CD4-positive, alpha-beta T cell (primary cell): ENCODE results near the gene IL10RB. TPM values are rescaled to one million over a fixed set of nuclear protein-coding genes. Genes with fewer than 3 reads are reported as not detected.

ENCODE experiments used
- ATAC-seq: fragments of 200-7000 bp; cut with Tn5 transposase; one replicate; pipeline ENCODE4 v1.10.0; 2022; ENCODE audit warnings: mild to moderate bottlenecking; ENCODE audit not compliant: poor library complexity
- CTCF ChIA-PET: fragments of 350-600 bp; sonication (Branson Sonifier 250); formaldehyde crosslinking; loops from one replicate; lab custom pipeline; 2021; ENCODE audit warnings: antibody characterized with exemption, inconsistent platforms; lab: Charles Lee
- POLR2A ChIA-PET: fragments of 350-600 bp; sonication (Branson Sonifier 250); formaldehyde crosslinking; loops from one replicate; lab custom pipeline; 2021; ENCODE audit warnings: antibody characterized with exemption, inconsistent platforms; lab: Charles Lee
- DNase-seq, 14 experiments: peaks; one replicate each; pipeline ENCODE4 v3.0.0-alpha.2; 2013 to 2020; ENCODE audit warnings: mixed read lengths in 2 of 14
- H3K27ac ChIP-seq, 2 donors: one replicate each; pipeline versions ENCODE4 v1.5.1 to v1.7.0; 2013; ENCODE audit warnings: low read length in 2 of 2, low read depth in 1 of 2, mild to moderate bottlenecking in 1 of 2
- H3K27me3 ChIP-seq, 2 experiments: 1 replicate in 1 of 2; 2 replicates in 1 of 2; pipeline versions ENCODE4 v1.6.1 to v1.7.0; 2013; ENCODE audit warnings: low read length in 2 of 2, control low read depth in 1 of 2, mild to moderate bottlenecking in 1 of 2, moderate library complexity in 1 of 2; ENCODE audit not compliant: insufficient read depth in 2 of 2, control insufficient read depth in 1 of 2
- H3K36me3 ChIP-seq: one replicate; pipeline ENCODE4 v1.6.1; 2013; ENCODE audit warnings: low read length, control low read depth; ENCODE audit not compliant: insufficient read depth
- H3K4me1 ChIP-seq: one replicate; pipeline ENCODE4 v1.6.1; 2013; ENCODE audit warnings: low read length, control low read depth; ENCODE audit not compliant: insufficient read depth
- H3K4me3 ChIP-seq: one replicate; pipeline ENCODE4 v1.5.1; 2013; ENCODE audit warnings: mild to moderate bottlenecking, low read length, moderate library complexity
- H3K9me3 ChIP-seq, 2 experiments: 1 replicate in 1 of 2; 2 replicates in 1 of 2; pipeline versions ENCODE4 v1.6.1 to v1.7.0; 2013; ENCODE audit warnings: low read length in 2 of 2, mild to moderate bottlenecking in 2 of 2, control low read depth in 1 of 2, moderate library complexity in 1 of 2; ENCODE audit not compliant: control insufficient read depth in 1 of 2, insufficient read depth in 1 of 2
- H3K27ac Mint-ChIP-seq: one replicate; pipeline ENCODE4 v1.8.0; 2020; ENCODE audit warnings: mixed read lengths
- H3K27me3 Mint-ChIP-seq: one replicate; pipeline ENCODE4 v1.8.0; 2021; ENCODE audit warnings: mixed read lengths
- H3K36me3 Mint-ChIP-seq: one replicate; pipeline ENCODE4 v1.8.0; 2021; ENCODE audit warnings: low read depth, mixed read lengths
- H3K4me1 Mint-ChIP-seq: one replicate; pipeline ENCODE4 v1.8.0; 2021; ENCODE audit warnings: low read depth, mixed read lengths
- H3K4me3 Mint-ChIP-seq: one replicate; pipeline ENCODE4 v1.8.0; 2020; ENCODE audit warnings: mild to moderate bottlenecking, mixed read lengths
- H3K9me3 Mint-ChIP-seq: one replicate; pipeline ENCODE4 v1.8.0; 2020; ENCODE audit warnings: mixed read lengths
- CTCF ChIP-seq: fragments of 200-600 bp; IDR thresholded peaks from one replicate; pipeline ENCODE4 v1.8.0; 2022; ENCODE audit warnings: antibody characterized with exemption, mild to moderate bottlenecking
- intact Hi-C, 2 experiments: fragments of 100-400 bp; cut with DNase I in 1 of 2; cut with micrococcal nuclease in 1 of 2; formaldehyde crosslinking; loops; one replicate each; pipeline versions ENCODE4 v1.15.1 to v1.9.0; 2023 to 2025; cut with DNase I, micrococcal nuclease
- total RNA-seq, 174 experiments: library from RNA in 2 of 174; stranded (reverse) in 2 of 174; gene quantifications; one replicate each; pipeline ENCODE4 v1.2.3 and lab custom pipeline; 2021 to 2026

Gene IL10RB
- total RNA-seq, 2 experiments from 2014 or later = 7.2 to 9.2 TPM

GRCh38 chr21:33259995-33260394 is 6.2 kb upstream of the IL10RB start:
- H3K27ac ChIP-seq = no peak overlapping the region
- H3K4me1 Mint-ChIP-seq = peaks cover 57% of the 10 kb centered on the region
- H3K4me1 ChIP-seq = peaks cover 37% of the 10 kb centered on the region

GRCh38 chr21:33261635-33262034 is 4.5 kb upstream of the IL10RB start:
- DNase-seq = peak in 4 of 14 experiments; percentile 25 to 68 (median 37)
- ATAC-seq = no peak
- Histone ChIP-seq H3K27me3 (no peaks in the 10 kb centered on the region), H3K4me1 (peaks cover 46% of the 10 kb centered on the region), H3K9me3 (peaks cover 4 to 17% of the 10 kb centered on the region in 2 experiments), H3K36me3 (peaks cover 42% of the 10 kb centered on the region), H3K4me3 (no peak overlapping the region), H3K27ac (peak overlapping the region in 1 of 2 donors; percentile 27)
- Mint-ChIP-seq H3K27ac (peak overlapping the region; percentile 51), H3K36me3 (peaks cover 75% of the 10 kb centered on the region), H3K9me3 (peaks cover 2% of the 10 kb centered on the region), H3K4me3 (peak overlapping the region; percentile 30), H3K27me3 (no peaks in the 10 kb centered on the region), H3K4me1 (peaks cover 59% of the 10 kb centered on the region)
- ChIA-PET POLR2A (interaction anchor here (0.6 to 3.9 kb wide), 3 partner anchors 20 to 99 kb away, joined by 3 to 12 read pairs (median 5); partner anchors contain the start of gene IFNAR1), CTCF (interaction anchor here (0.9 to 2.3 kb wide), 4 partner anchors 21 to 65 kb away, joined by 3 to 6 read pairs (median 5); partner anchors contain the start of gene IFNAR1)
- intact Hi-C loops = loop anchor here (5.0 to 10.0 kb wide), 2 partner anchors 54 to 183 kb away; no protein-coding TSS in a partner anchor
- TF ChIP-seq CTCF = no peak

More at GRCh38 chr21:33259995-33260394, 6.2 kb upstream of the IL10RB start:
- TF ChIP-seq CTCF = no peak
- Mint-ChIP-seq H3K9me3 (peaks cover 2% of the 10 kb centered on the region), H3K27ac (peak overlapping the region; percentile 66), H3K36me3 (peaks cover 82% of the 10 kb centered on the region), H3K27me3 (no peaks in the 10 kb centered on the region), H3K4me3 (peak overlapping the region; percentile 35)
- no peak for ATAC-seq
- CTCF ChIA-PET = no interaction called here
- intact Hi-C loops = loop anchor here (5.0 to 10.0 kb wide), 2 partner anchors 53 to 185 kb away; no protein-coding TSS in a partner anchor
- no peaks in the 10 kb centered on the region for H3K27me3 ChIP-seq
- POLR2A ChIA-PET = interaction anchor here (0.8 to 3.9 kb wide), 4 partner anchors 14 to 102 kb away, joined by 3 to 12 read pairs (median 4); partner anchors contain the start of gene IFNAR1
- peaks cover 4 to 17% of the 10 kb centered on the region in 2 experiments for H3K9me3 ChIP-seq
- peaks cover 58% of the 10 kb centered on the region for H3K36me3 ChIP-seq
- peak in 1 of 14 experiments; percentile 27 for DNase-seq
- H3K4me3 ChIP-seq = no peak overlapping the region

- ChIA-PET POLR2A (interaction anchor here (0.8 to 3.9 kb wide), 2 partner anchors 62 to 77 kb away, joined by 3 to 12 read pairs; partner anchors contain the start of gene IFNAR1), CTCF (no interaction called here)
- ATAC-seq (no peak), DNase-seq (no peak)
- H3K27me3 ChIP-seq = no peaks in the 10 kb centered on the region
- no peak overlapping the region for H3K27ac ChIP-seq
- Mint-ChIP-seq H3K27me3 (no peaks in the 10 kb centered on the region), H3K4me1 (peaks cover 66% of the 10 kb centered on the region), H3K36me3 (peaks cover 69% of the 10 kb centered on the region), H3K27ac (peak overlapping the region; percentile 36), H3K9me3 (no peaks in the 10 kb centered on the region), H3K4me3 (peak overlapping the region; percentile 62)
- H3K36me3 ChIP-seq = peaks cover 29% of the 10 kb centered on the region
- intact Hi-C loops = loop anchor here (5.0 to 10.0 kb wide), 2 partner anchors 56 to 182 kb away; no protein-coding TSS in a partner anchor
- H3K4me1 ChIP-seq = peaks cover 58% of the 10 kb centered on the region
- TF ChIP-seq CTCF = no peak
- H3K4me3 ChIP-seq = no peak overlapping the region
- peaks cover 3 to 7% of the 10 kb centered on the region in 2 experiments for H3K9me3 ChIP-seq
Observed at GRCh38 chr21:33262921-33263320, 3.2 kb upstream of the IL10RB start.
